Common myeloid progenitor, CD34-positive (primary cell): ENCODE results near the gene PDIA5.

ENCODE experiments used
- CTCF ChIA-PET: fragments of 350-600 bp; sonication (Branson Sonifier 250); formaldehyde crosslinking; loops from one replicate; lab custom pipeline; 2021; ENCODE audit warnings: antibody characterized with exemption; lab: Charles Lee
- POLR2A ChIA-PET: fragments of 350-600 bp; sonication (Branson Sonifier 250); formaldehyde crosslinking; loops from one replicate; lab custom pipeline; 2021; ENCODE audit warnings: antibody characterized with exemption; lab: Charles Lee
- DNase-seq, 3 donors: peaks; one replicate each; pipeline versions ENCODE4 v3.0.0 to v3.0.0-alpha.2; 2013
- H3K27ac ChIP-seq, 2 experiments: 1 replicate in 1 of 2; 2 replicates in 1 of 2; pipeline ENCODE4 v1.7.0; 2013; ENCODE audit warnings: inconsistent platforms in 2 of 2, low read length in 2 of 2, mild to moderate bottlenecking in 2 of 2, low read depth in 1 of 2, moderate library complexity in 1 of 2; ENCODE audit not compliant: severe bottlenecking in 2 of 2, insufficient read depth in 1 of 2, poor library complexity in 1 of 2
- H3K27me3 ChIP-seq, 5 experiments: replicated peaks in 2 of 5; 1 replicate in 3 of 5; 2 replicates in 2 of 5; pipeline versions ENCODE4 v1.6.1 to v1.7.0; 2013; ENCODE audit warnings: low read length in 4 of 5, mild to moderate bottlenecking in 2 of 5, moderate library complexity in 2 of 5, inconsistent platforms in 1 of 5; ENCODE audit not compliant: insufficient read depth in 5 of 5, control insufficient read depth in 4 of 5
- H3K36me3 ChIP-seq, 4 experiments: 1 replicate in 2 of 4; 2 replicates in 2 of 4; pipeline versions ENCODE4 v1.6.1 to v1.7.0; 2013; ENCODE audit warnings: low read length in 3 of 4, control low read depth in 1 of 4, mild to moderate bottlenecking in 1 of 4; ENCODE audit not compliant: control insufficient read depth in 4 of 4, insufficient read depth in 4 of 4
- H3K4me1 ChIP-seq, 4 experiments: 1 replicate in 3 of 4; 2 replicates in 1 of 4; pipeline versions ENCODE4 v1.6.1 to v1.7.1; 2013; ENCODE audit warnings: low read length in 3 of 4, mild to moderate bottlenecking in 3 of 4, control low read depth in 1 of 4, inconsistent platforms in 1 of 4, moderate library complexity in 1 of 4; ENCODE audit not compliant: control insufficient read depth in 4 of 4, insufficient read depth in 4 of 4; ENCODE audit errors: control extremely low read depth in 1 of 4
- H3K4me3 ChIP-seq, 7 experiments: 1 replicate in 4 of 7; 2 replicates in 3 of 7; pipeline versions ENCODE4 v1.5.1 to v1.7.0; 2013; ENCODE audit warnings: mild to moderate bottlenecking in 7 of 7, low read length in 6 of 7, moderate library complexity in 6 of 7, inconsistent platforms in 2 of 7, low read depth in 2 of 7, control low read depth in 1 of 7; ENCODE audit not compliant: insufficient read depth in 4 of 7, control insufficient read depth in 1 of 7; ENCODE audit errors: extremely low read depth in 1 of 7
- H3K9me3 ChIP-seq, 5 experiments: 1 replicate in 4 of 5; 2 replicates in 1 of 5; pipeline versions ENCODE4 v1.6.1 to v1.7.1; 2013; ENCODE audit warnings: low read length in 4 of 5, mild to moderate bottlenecking in 2 of 5, inconsistent platforms in 1 of 5, low read depth in 1 of 5, moderate library complexity in 1 of 5; ENCODE audit not compliant: control insufficient read depth in 4 of 5, insufficient read depth in 2 of 5; ENCODE audit errors: control extremely low read depth in 1 of 5
- WGBS: methylation state at CpG from one replicate; pipeline ENCODE4 v1.1.5; 2013; ENCODE audit not compliant: insufficient coverage; 5-methylcytosine and 5-hydroxymethylcytosine counted together

The PDIA5 gene

DNA sequence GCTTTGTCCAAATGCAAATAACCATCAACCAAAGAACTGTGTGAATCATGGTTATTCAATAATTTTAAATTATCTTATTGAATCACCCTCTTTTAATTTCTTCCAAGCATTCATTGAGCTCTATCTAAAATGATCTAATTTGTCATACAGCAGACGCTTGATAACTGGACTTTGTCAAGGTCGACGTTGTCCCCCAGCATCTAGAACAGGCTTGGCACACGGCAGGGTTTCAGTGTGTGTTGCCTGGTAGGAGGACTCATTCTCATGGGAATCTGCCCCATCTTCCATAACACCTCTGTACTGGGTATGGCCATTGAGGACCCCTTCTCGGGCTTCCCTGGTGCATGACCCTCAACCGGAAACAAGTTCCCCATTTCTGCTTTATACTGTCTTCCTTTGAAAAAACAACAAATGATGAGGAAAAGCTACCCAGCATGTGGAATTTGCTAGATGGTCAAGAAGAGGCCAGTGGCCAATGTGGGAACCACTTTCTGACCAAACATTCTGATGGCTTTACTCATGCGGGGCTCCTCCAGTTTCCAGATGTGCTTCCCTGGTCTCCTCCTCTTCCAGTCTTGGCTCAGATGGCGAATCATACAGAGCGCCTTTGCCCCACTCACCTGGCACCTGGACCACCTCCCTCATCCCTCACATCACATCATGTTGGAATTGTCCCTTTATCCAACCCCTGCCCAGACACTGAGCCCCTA, 93.3 kb downstream of the PDIA5 start:
- ChIA-PET CTCF (interaction anchor here (2.2 kb wide), 1 partner anchor 8 kb away, joined by 6 read pairs; no protein-coding TSS in a partner anchor), POLR2A (no interaction called here)
- Histone ChIP-seq H3K27ac (no peak overlapping the region), H3K4me1 (no peaks in the 10 kb centered on the region), H3K9me3 (peaks cover 0 to 8% (median 0%) of the 10 kb centered on the region in 5 experiments), H3K27me3 (no peaks in the 10 kb centered on the region), H3K36me3 (peaks cover 9 to 77% (median 44%) of the 10 kb centered on the region in 4 experiments), H3K4me3 (no peak overlapping the region)
- 98% methylated on average over 7 of the region's 9 CpGs for WGBS
- no peak for DNase-seq

DNA sequence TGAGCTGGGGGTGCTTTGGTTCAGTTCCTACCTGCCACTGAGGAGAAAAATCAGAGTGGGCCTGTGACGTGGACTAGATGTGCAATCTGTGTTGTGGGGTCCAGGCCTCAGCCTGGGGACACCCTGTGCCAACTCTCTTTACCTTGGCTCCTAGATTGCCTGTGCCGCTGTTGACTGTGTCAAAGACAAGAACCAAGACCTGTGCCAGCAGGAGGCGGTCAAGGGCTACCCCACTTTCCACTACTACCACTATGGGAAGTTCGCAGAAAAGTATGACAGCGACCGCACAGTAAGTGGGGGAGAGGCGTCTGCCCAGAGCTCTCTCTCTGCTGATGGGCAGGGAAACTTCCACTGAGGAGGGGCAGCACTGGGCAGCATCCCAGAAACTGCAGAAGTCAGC, 94.3 kb downstream of the PDIA5 start:
- H3K4me3 ChIP-seq, result no peak overlapping the region
- H3K9me3 ChIP-seq, result peaks cover 0 to 12% (median 0%) of the 10 kb centered on the region in 5 experiments
- ChIA-PET CTCF (no interaction called here), POLR2A (no interaction called here)
- H3K4me1 ChIP-seq, result no peaks in the 10 kb centered on the region
- WGBS, result 97% methylated on average over 7 of the region's 7 CpGs
- DNase-seq, result peak in 1 of 3 donors; percentile 5
- H3K36me3 ChIP-seq, result peaks cover 9 to 69% (median 39%) of the 10 kb centered on the region in 4 experiments
- H3K27ac ChIP-seq, result no peak overlapping the region
- H3K27me3 ChIP-seq, result no peaks in the 10 kb centered on the region

DNA sequence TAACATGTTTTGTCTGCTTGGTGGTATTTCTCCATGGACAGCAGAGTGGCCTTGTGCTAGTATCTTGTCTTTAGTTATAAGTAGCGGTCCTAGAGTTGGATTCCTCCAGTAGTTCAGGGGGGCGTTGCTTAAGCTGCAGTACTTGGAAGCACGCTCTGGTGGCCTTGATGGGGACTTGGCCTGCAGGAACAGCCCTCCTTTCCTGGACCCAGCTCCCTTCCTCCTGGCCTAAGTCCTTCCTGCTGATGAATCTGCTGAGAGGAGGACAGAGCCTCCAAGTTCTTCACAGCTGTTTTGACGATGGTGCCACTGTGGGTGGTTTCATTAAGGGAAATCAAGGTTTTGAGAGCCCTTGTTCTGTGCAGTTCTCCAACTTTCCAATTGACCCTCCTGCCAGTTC, 96.3 kb downstream of the PDIA5 start:
- POLR2A ChIA-PET, result interaction anchor here (0.6 kb wide), 1 partner anchor 9 kb away, joined by 3 read pairs; no protein-coding TSS in a partner anchor
- H3K4me3 ChIP-seq, result no peak overlapping the region

DNA sequence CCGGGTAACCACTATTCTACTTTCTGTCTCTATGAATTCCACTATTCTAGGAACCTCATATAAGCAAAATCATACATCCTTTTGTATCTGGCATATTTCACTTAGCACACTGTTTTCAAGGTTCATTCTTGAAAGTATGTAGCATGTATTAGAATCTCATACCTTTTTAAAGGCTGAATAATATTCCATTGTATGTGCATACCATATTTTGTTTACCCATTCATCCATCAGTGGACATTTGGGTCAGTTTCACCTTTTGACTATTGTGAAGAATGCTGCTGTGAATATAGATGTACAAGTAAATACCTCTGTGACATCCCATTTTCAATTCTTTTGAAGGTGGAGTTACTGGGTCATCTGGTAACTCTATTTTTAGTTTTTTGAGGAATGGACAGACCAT, 98.3 kb downstream of the PDIA5 start:
- no peak overlapping the region for H3K27ac ChIP-seq
- H3K4me1 ChIP-seq, result no peaks in the 10 kb centered on the region
- 100% methylated on average over 1 of the region's 1 CpG for WGBS
- CTCF ChIA-PET, result interaction anchor here (1.3 kb wide), 1 partner anchor 12 kb away, joined by 3 read pairs; no protein-coding TSS in a partner anchor
- H3K36me3 ChIP-seq, result peaks cover 7 to 54% (median 33%) of the 10 kb centered on the region in 4 experiments
- POLR2A ChIA-PET, result no interaction called here
- DNase-seq, result no peak
- no peaks in the 10 kb centered on the region for H3K27me3 ChIP-seq
- no peak overlapping the region for H3K4me3 ChIP-seq
- peaks cover 0 to 17% (median 0%) of the 10 kb centered on the region in 5 experiments for H3K9me3 ChIP-seq

More for the DNA sequence above, 96.3 kb downstream of the PDIA5 start:
- Histone ChIP-seq H3K27ac (no peak overlapping the region), H3K27me3 (no peaks in the 10 kb centered on the region), H3K9me3 (peaks cover 0 to 17% (median 0%) of the 10 kb centered on the region in 5 experiments), H3K36me3 (peaks cover 9 to 68% (median 39%) of the 10 kb centered on the region in 4 experiments), H3K4me1 (no peaks in the 10 kb centered on the region)
- no peak for DNase-seq
- 100% methylated on average over 4 of the region's 4 CpGs for WGBS
- CTCF ChIA-PET, result interaction anchor here (1.2 kb wide), 1 partner anchor 9 kb away, joined by 3 read pairs; no protein-coding TSS in a partner anchor

DNA sequence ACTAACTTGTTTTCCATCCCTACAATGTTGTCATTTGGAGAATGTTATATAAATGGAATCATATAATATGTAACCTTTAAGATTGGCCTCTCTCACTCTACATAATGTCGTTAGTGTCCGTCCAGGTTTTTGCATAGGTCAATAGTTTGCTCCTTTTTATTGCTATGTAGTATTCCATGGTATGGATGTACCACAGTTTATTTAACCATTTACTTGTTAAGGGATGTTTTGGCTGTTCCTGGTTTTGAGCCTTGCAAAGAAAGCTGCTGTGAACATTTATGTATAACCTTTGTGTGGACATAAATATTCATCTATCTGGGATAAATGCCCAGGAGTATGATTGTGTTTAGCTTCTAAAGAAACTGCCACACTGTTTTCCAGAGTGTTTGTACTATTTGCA, 100.9 kb downstream of the PDIA5 start:
- CTCF ChIA-PET, result interaction anchor here (2.2 kb wide), 1 partner anchor 9 kb away, joined by 6 read pairs; no protein-coding TSS in a partner anchor
- peaks cover 0 to 17% (median 0%) of the 10 kb centered on the region in 5 experiments for H3K9me3 ChIP-seq
- POLR2A ChIA-PET, result no interaction called here
- H3K4me1 ChIP-seq, result no peaks in the 10 kb centered on the region
- no CpG with 5 or more reads among the region's 2 CpGs for WGBS
- H3K27me3 ChIP-seq, result no peaks in the 10 kb centered on the region
- no peak overlapping the region for H3K27ac ChIP-seq
- H3K4me3 ChIP-seq, result no peak overlapping the region
- DNase-seq, result no peak
- H3K36me3 ChIP-seq, result peaks cover 7 to 30% (median 18%) of the 10 kb centered on the region in 4 experiments

DNA sequence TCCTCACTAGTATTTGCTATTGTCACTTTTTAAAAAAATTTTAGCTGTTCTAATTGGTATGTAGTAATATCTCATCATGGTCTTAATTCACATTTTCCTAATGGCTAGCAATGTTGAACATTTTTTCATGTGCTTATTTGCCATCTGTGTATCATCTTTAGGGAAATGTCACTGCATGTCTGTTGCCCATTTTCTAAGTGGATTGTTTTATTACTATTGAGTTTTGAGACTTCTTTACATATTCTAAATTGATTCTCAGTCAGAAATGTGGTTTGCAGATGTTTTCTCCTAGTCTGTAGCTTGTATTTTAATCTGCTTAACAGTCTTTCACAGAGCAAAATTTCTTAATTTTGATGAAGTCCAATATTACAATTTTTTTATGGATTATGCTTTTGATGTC, 101.3 kb downstream of the PDIA5 start:
- no peak for DNase-seq
- ChIA-PET CTCF (interaction anchor here (2.2 kb wide), 1 partner anchor 9 kb away, joined by 6 read pairs; no protein-coding TSS in a partner anchor), POLR2A (no interaction called here)
- Histone ChIP-seq H3K36me3 (peaks cover 7 to 27% (median 16%) of the 10 kb centered on the region in 4 experiments), H3K27me3 (no peaks in the 10 kb centered on the region), H3K27ac (no peak overlapping the region), H3K4me3 (no peak overlapping the region), H3K4me1 (no peaks in the 10 kb centered on the region), H3K9me3 (peaks cover 0 to 17% (median 0%) of the 10 kb centered on the region in 5 experiments)

DNA sequence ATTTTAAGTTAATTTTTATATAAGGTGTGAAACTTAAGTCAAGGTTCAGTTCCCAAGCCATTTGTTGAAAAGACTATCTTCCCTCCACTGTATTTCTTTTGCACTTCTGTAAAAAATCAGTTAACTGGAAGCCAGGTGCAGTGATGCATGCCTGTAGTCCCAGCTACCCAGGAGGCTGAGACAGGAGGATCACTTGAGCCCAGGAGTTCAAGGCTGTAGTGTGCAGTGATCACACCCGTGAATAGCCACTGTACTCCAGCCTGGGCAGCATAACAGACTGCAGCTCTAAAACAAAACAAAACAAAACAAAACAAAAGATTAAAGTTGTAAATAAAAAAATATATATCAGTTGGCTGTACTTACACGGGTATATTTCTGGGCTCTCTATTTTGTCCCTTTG, 101.8 kb downstream of the PDIA5 start:
- CTCF ChIA-PET, result interaction anchor here (2.2 kb wide), 1 partner anchor 10 kb away, joined by 6 read pairs; no protein-coding TSS in a partner anchor
- H3K9me3 ChIP-seq, result peaks cover 0 to 17% (median 0%) of the 10 kb centered on the region in 5 experiments
- H3K27ac ChIP-seq, result no peak overlapping the region
- no peak for DNase-seq
- POLR2A ChIA-PET, result no interaction called here
- H3K36me3 ChIP-seq, result peaks cover 5 to 23% (median 14%) of the 10 kb centered on the region in 4 experiments
- H3K27me3 ChIP-seq, result no peaks in the 10 kb centered on the region
- WGBS, result 100% methylated on average over 1 of the region's 2 CpGs
- H3K4me3 ChIP-seq, result no peak overlapping the region
- no peaks in the 10 kb centered on the region for H3K4me1 ChIP-seq
